Neural cell (in vitro differentiated cells): Measurements from ENCODE around the gene KIFC1. TPM values are rescaled to one million over a fixed set of nuclear protein-coding genes. Genes with fewer than 3 reads are reported as not detected.

Experiments
- H2AFZ ChIP-seq: fragments of 200-600, 300-800 bp; sonication (generic), shearing (Covaris generic); 2 replicates; pipeline ENCODE4 v1.6.0; 2014; ENCODE audit warnings: low read depth, mild to moderate bottlenecking, antibody characterized with exemption, low read length, moderate library complexity
- H3F3A ChIP-seq: fragments of 200-600 bp; shearing (Covaris generic); 2 replicates; pipeline ENCODE4 v1.6.1; 2016; ENCODE audit warnings: mild to moderate bottlenecking, moderate library complexity, mixed read lengths, antibody characterized with exemption, low read length; ENCODE audit not compliant: insufficient read depth, poor library complexity, severe bottlenecking
- H3K27ac ChIP-seq: fragments of 200-600, 300-800 bp; sonication (generic), shearing (Covaris generic); 2 replicates; pipeline ENCODE4 v1.5.1; 2014; ENCODE audit warnings: mild to moderate bottlenecking, low read length, moderate library complexity
- H3K27me3 ChIP-seq: fragments of 300-800, 200-600 bp; sonication (generic), shearing (Covaris generic); 2 replicates; pipeline ENCODE4 v1.6.0; 2014; ENCODE audit warnings: mild to moderate bottlenecking, low read depth, low read length, moderate library complexity; ENCODE audit not compliant: insufficient read depth
- H3K36me3 ChIP-seq: fragments of 300-800, 200-600 bp; sonication (generic), shearing (Covaris generic); 2 replicates; pipeline ENCODE4 v1.5.1; 2014; ENCODE audit warnings: mild to moderate bottlenecking, antibody characterized with exemption, low read length, moderate library complexity; ENCODE audit not compliant: insufficient read depth
- H3K4me2 ChIP-seq: fragments of 300-800, 200-600 bp; sonication (generic), shearing (Covaris generic); 2 replicates; pipeline ENCODE4 v1.6.0; 2014; ENCODE audit warnings: mild to moderate bottlenecking, low read length
- H3K4me3 ChIP-seq: fragments of 300-800, 200-600 bp; sonication (generic), shearing (Covaris generic); 2 replicates; pipeline ENCODE4 v1.5.1; 2014; ENCODE audit warnings: mild to moderate bottlenecking, low read length, moderate library complexity
- H3K79me2 ChIP-seq: fragments of 200-600 bp; shearing (Covaris generic); replicated peaks from 2 replicates; pipeline ENCODE4 v1.6.0; 2014; ENCODE audit warnings: mild to moderate bottlenecking, low read length, moderate library complexity; ENCODE audit not compliant: insufficient read depth
- H3K9ac ChIP-seq: fragments of 300-800, 200-600 bp; sonication (generic), shearing (Covaris generic); 2 replicates; pipeline ENCODE4 v1.6.1; 2016; ENCODE audit warnings: mild to moderate bottlenecking, low read length, mixed read lengths
- H3K9me2 ChIP-seq: fragments of 200-600 bp; shearing (Covaris generic); 2 replicates; pipeline ENCODE4 v1.6.1; 2016; ENCODE audit warnings: mild to moderate bottlenecking, low read length, mixed read lengths; ENCODE audit not compliant: insufficient read depth
- H3K9me3 ChIP-seq: fragments of 200-600, 300-800 bp; sonication (generic), shearing (Covaris generic); 2 replicates; pipeline ENCODE4 v1.6.1; 2016; ENCODE audit warnings: mild to moderate bottlenecking, mixed run types, low read length, moderate library complexity, mixed read lengths
- H4K20me1 ChIP-seq: fragments of 200-600 bp; shearing (Covaris generic); 2 replicates; pipeline ENCODE4 v1.6.1; 2016; ENCODE audit warnings: mild to moderate bottlenecking, mixed run types; ENCODE audit not compliant: insufficient read depth
- EZH2 ChIP-seq: fragments of 200-600, 300-800 bp; shearing (Covaris generic), sonication (generic); IDR thresholded peaks from 2 replicates; pipeline ENCODE4 v1.6.1; 2014; ENCODE audit warnings: antibody characterized with exemption, low read length, borderline replicate concordance, mild to moderate bottlenecking; ENCODE audit not compliant: insufficient read depth, poor library complexity, severe bottlenecking
- MXI1 ChIP-seq: fragments of 450-650 bp; conservative IDR thresholded peaks from 2 replicates; pipeline ENCODE4 v1.6.1; 2014; ENCODE audit warnings: antibody characterized with exemption, mild to moderate bottlenecking; ENCODE audit not compliant: poor library complexity, severe bottlenecking
- POLR2AphosphoS5 ChIP-seq: IDR thresholded peaks from 2 replicates; pipeline ENCODE4 v1.6.1; 2012
- RAD21 ChIP-seq: fragments of 450-650 bp; conservative IDR thresholded peaks from 2 replicates; pipeline ENCODE4 v1.6.1; 2014; ENCODE audit warnings: antibody characterized with exemption, mild to moderate bottlenecking, moderate library complexity
- SMC3 ChIP-seq: fragments of 450-650 bp; conservative IDR thresholded peaks from 2 replicates; pipeline ENCODE4 v1.6.1; 2014; ENCODE audit warnings: antibody characterized with exemption, mild to moderate bottlenecking, moderate library complexity; ENCODE audit not compliant: poor library complexity
- TAF1 ChIP-seq: IDR thresholded peaks from 2 replicates; pipeline ENCODE4 v1.6.1; 2012; ENCODE audit warnings: low read depth
- polyA plus RNA-seq: library from polyadenylated mRNA; depleted of rRNA; stranded (reverse); fragments of >200 nt; gene quantifications from 2 replicates; pipeline ENCODE4 v1.2.3, GENCODE V29; 2014
- TF ChIP-seq, protein P1 (sequence below): fragments of 450-650 bp; IDR thresholded peaks from 2 replicates; pipeline ENCODE4 v1.5.1; 2014; ENCODE audit warnings: antibody characterized with exemption, mild to moderate bottlenecking, moderate library complexity; ENCODE audit not compliant: poor library complexity, severe bottlenecking
- TF ChIP-seq, protein P2 (sequence below): IDR thresholded peaks from 2 replicates; pipeline ENCODE4 v1.6.1; 2012; ENCODE audit warnings: borderline replicate concordance

Gene KIFC1
- polyA plus RNA-seq, 1 donor from 2014 or later, result 0.52 TPM

DNA sequence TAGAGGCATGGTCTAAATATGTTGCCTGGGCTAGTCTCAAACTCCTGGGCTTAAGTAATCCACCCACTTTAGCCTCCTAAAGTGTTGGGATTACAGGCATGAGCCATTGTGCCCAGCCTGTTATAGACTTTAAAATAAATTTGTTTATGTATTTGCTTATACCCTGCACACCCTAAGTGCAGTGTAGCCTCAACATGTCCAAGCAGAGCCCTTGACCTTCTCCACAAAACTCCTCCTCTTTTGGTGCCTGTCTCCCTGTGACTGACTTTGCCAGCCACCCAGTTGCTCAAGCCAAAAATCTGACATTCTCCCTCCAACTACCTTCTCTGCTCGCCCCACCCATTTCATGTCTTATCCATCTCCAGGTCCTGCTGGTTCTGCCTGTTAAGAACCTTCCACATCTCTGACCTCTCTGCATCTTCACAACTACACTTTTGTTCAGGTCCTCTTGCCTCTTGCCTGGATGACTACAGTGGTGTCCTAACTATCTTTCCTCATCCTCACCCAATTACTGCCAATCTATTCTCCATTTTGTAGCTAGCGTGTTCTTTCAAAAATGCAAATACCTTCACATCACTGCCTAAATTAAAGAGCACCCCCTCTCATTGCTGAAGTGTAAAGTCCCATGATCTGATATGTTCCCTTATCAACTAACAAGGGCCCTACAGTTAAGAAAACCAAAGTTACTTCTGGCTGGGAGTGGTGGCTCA lies 11.2 kb upstream of the KIFC1 start:
- H3K27me3 ChIP-seq, result no peaks in the 10 kb centered on the region
- no peak overlapping the region for H3K4me3 ChIP-seq
- H3K27ac ChIP-seq, result no peak overlapping the region
- no peaks in the 10 kb centered on the region for H3K9me3 ChIP-seq
- no peak overlapping the region for H3K4me2 ChIP-seq
- no peaks in the 10 kb centered on the region for H3K79me2 ChIP-seq
- no peak overlapping the region for H2AFZ ChIP-seq
- no peaks in the 10 kb centered on the region for H3K36me3 ChIP-seq
- no peak overlapping the region for H3K9ac ChIP-seq
- H3F3A ChIP-seq, result no peaks in the 10 kb centered on the region
- TF ChIP-seq SMC3 (no peak), EZH2 (no peak), POLR2AphosphoS5 (no peak), TAF1 (no peak), RAD21 (no peak)
- no peaks in the 10 kb centered on the region for H3K9me2 ChIP-seq
- no peaks in the 10 kb centered on the region for H4K20me1 ChIP-seq

DNA sequence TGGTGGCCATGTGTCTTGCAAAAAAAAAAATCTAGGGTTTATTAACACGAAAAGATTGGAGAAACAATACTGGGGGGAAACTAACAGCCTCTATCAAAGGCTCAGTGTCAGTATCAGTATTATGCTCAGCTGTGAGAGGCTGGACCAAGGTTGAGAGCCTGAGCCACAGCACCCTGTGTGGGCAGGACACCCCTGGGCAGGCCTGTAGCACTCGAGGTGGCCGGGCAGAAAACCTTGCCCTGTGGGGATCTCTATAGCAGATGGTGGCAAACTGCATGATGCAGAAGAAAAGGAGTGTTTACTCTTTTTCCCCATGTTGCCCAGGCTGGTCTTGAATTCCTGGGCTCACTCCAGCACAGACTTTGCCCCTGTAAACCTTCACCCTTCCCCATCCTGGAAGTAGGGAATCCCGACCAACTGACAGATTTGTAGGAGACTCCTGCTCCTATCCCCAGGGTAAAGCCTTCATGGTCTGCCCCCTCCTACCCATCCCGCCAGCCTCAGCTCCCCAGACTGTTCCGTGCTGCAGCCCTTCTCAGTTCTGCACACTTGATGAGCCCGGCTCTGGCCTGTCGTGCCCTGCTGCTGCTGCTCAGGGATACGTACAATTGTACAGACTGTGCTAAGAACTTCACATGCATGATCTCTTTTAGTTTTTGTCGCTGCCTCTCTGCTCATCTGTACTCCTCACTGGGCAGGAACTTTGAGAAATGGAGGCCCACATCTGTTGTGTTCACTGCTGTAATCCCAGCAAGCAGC lies 8.0 kb upstream of the KIFC1 start:
- H4K20me1 ChIP-seq, result no peaks in the 10 kb centered on the region
- no peaks in the 10 kb centered on the region for H3K27me3 ChIP-seq
- TF ChIP-seq MXI1 (no peak), POLR2AphosphoS5 (no peak), EZH2 (no peak), SMC3 (no peak), RAD21 (no peak)
- TF ChIP-seq, protein P1, sequence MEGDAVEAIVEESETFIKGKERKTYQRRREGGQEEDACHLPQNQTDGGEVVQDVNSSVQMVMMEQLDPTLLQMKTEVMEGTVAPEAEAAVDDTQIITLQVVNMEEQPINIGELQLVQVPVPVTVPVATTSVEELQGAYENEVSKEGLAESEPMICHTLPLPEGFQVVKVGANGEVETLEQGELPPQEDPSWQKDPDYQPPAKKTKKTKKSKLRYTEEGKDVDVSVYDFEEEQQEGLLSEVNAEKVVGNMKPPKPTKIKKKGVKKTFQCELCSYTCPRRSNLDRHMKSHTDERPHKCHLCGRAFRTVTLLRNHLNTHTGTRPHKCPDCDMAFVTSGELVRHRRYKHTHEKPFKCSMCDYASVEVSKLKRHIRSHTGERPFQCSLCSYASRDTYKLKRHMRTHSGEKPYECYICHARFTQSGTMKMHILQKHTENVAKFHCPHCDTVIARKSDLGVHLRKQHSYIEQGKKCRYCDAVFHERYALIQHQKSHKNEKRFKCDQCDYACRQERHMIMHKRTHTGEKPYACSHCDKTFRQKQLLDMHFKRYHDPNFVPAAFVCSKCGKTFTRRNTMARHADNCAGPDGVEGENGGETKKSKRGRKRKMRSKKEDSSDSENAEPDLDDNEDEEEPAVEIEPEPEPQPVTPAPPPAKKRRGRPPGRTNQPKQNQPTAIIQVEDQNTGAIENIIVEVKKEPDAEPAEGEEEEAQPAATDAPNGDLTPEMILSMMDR, result no peak
- TF ChIP-seq, protein P2, sequence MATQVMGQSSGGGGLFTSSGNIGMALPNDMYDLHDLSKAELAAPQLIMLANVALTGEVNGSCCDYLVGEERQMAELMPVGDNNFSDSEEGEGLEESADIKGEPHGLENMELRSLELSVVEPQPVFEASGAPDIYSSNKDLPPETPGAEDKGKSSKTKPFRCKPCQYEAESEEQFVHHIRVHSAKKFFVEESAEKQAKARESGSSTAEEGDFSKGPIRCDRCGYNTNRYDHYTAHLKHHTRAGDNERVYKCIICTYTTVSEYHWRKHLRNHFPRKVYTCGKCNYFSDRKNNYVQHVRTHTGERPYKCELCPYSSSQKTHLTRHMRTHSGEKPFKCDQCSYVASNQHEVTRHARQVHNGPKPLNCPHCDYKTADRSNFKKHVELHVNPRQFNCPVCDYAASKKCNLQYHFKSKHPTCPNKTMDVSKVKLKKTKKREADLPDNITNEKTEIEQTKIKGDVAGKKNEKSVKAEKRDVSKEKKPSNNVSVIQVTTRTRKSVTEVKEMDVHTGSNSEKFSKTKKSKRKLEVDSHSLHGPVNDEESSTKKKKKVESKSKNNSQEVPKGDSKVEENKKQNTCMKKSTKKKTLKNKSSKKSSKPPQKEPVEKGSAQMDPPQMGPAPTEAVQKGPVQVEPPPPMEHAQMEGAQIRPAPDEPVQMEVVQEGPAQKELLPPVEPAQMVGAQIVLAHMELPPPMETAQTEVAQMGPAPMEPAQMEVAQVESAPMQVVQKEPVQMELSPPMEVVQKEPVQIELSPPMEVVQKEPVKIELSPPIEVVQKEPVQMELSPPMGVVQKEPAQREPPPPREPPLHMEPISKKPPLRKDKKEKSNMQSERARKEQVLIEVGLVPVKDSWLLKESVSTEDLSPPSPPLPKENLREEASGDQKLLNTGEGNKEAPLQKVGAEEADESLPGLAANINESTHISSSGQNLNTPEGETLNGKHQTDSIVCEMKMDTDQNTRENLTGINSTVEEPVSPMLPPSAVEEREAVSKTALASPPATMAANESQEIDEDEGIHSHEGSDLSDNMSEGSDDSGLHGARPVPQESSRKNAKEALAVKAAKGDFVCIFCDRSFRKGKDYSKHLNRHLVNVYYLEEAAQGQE, result no peak
- no peak overlapping the region for H2AFZ ChIP-seq
- H3K79me2 ChIP-seq, result no peaks in the 10 kb centered on the region
- no peak overlapping the region for H3K4me2 ChIP-seq
- no peak overlapping the region for H3K4me3 ChIP-seq
- no peaks in the 10 kb centered on the region for H3F3A ChIP-seq
- H3K36me3 ChIP-seq, result no peaks in the 10 kb centered on the region
- no peak overlapping the region for H3K9ac ChIP-seq
- no peaks in the 10 kb centered on the region for H3K9me2 ChIP-seq
- no peaks in the 10 kb centered on the region for H3K9me3 ChIP-seq
- H3K27ac ChIP-seq, result no peak overlapping the region
